GM21723 (cell line): ENCODE results near the gene SLC2A4.
A peak's percentile ranks its signal among the peaks of the same experiment; 100 is the strongest.

Experiments
- ATAC-seq: cut with Tn5 transposase; IDR thresholded peaks from one replicate; pipeline ENCODE4 v1.9.1; 2021; ENCODE audit warnings: mild to moderate bottlenecking, moderate library complexity; ENCODE audit not compliant: unreplicated experiment

SLC2A4 gene

GRCh38 chr17:7246779-7247178 lies 34.7 kb upstream of the SLC2A4 start:
- no peak for ATAC-seq

DNA sequence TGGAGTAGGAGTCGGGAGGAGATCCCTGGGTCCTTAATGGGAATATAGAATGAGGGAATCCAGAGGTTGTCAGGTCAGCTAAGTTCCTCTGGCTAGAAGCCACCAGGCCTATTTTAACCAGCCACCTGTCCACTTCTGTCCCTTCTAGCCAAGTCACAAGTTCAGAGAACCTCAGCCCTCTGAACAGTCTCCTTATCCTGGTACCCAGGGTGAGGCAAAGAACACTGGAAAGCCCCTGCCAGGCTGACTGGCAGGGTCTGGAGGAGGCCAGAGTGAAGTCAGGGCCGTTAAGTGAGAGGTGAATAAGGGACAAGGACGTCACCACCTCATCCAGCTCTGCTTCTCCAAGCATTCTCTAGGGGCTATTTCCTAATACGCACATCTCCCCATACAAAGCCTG lies 32.7 kb upstream of the SLC2A4 start:
- no peak for ATAC-seq

- ATAC-seq: no peak
Measured at GRCh38 chr17:7249214-7249613, 32.3 kb upstream of the SLC2A4 start.

- ATAC-seq: no peak
Measured at GRCh38 chr17:7249830-7250229, 31.7 kb upstream of the SLC2A4 start.

DNA sequence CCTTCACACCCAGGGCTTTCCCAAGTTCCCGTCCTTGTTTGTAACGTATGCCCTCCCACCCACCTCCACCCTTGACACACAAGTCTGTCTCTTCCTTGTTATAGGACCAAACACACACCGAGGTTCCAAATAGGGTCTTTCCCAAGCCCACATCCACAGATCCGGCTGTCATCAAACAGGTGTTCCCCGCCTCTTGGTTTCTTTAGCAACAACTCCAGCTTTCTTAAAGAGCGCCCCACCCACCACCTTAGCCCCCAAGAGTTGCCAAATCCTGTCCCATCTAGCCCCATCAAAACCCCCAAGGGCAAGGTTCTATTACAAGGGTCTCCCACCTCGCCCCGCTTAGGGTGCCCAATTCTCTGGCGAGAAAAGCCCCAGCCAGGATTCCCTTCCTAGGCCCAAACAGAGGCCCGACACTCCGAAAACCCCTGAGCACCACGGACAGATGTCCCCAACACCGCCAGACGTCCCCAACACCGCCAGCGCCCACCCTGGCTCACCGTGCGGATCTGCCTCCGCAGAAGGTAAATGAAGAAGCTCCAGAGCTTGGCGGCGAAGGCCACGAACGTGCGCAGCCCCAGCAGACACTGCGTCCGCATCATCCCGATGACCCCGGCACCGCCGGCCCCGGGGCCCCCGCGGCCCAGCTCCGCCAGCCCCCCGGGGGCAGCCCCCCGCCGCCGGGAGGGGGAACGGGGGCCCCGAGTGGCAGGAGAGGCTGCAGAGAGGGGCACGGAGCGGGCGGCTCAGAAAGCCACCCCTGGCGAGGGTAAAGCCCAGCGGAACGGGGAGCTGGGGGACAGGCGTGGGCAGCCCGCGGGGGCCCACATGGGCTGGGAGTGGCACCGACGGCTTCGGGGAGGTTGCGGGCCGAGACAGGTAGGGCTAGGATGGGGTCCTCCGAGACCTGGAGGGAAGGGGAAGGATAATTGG lies 30.6 kb upstream of the SLC2A4 start:
- peak; percentile 2 for ATAC-seq

- ATAC-seq: peak; percentile 89
Measured at GRCh38 chr17:7251661-7252175, 29.8 kb upstream of the SLC2A4 start, which contains the start of gene CTDNEP1. CTDNEP1 (minus strand) TSS chr17:7251734; CDS start chr17:7251296, 438 bp downstream.

- peak; percentile 52 for ATAC-seq
Measured at GRCh38 chr17:7252176-7253043, 29.1 kb upstream of the SLC2A4 start, which contains the start of gene ELP5. ELP5 (plus strand) TSS chr17:7252215; CDS start chr17:7252551, 336 bp downstream.

GRCh38 chr17:7253082-7253481 lies 28.4 kb upstream of the SLC2A4 start:
- ATAC-seq: no peak

DNA sequence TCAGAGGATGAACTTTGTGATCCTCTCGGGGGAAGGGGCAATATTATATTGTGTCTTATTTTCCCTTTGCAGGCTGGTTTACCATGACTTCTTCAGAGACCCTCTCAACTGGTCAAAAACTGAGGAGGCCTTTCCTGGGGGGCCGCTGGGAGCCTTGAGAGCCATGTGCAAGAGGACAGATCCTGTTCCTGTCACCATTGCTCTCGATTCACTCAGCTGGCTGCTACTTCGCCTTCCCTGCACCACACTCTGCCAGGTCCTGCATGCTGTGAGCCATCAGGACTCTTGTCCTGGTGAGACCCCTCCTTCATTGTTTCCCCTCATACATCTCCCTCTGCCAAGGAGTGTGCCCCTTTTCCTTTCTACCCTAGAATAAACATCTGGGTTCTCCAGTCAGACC lies 27.0 kb upstream of the SLC2A4 start:
- ATAC-seq: no peak

- no peak for ATAC-seq
Measured at GRCh38 chr17:7256766-7257456, 24.6 kb upstream of the SLC2A4 start.

DNA sequence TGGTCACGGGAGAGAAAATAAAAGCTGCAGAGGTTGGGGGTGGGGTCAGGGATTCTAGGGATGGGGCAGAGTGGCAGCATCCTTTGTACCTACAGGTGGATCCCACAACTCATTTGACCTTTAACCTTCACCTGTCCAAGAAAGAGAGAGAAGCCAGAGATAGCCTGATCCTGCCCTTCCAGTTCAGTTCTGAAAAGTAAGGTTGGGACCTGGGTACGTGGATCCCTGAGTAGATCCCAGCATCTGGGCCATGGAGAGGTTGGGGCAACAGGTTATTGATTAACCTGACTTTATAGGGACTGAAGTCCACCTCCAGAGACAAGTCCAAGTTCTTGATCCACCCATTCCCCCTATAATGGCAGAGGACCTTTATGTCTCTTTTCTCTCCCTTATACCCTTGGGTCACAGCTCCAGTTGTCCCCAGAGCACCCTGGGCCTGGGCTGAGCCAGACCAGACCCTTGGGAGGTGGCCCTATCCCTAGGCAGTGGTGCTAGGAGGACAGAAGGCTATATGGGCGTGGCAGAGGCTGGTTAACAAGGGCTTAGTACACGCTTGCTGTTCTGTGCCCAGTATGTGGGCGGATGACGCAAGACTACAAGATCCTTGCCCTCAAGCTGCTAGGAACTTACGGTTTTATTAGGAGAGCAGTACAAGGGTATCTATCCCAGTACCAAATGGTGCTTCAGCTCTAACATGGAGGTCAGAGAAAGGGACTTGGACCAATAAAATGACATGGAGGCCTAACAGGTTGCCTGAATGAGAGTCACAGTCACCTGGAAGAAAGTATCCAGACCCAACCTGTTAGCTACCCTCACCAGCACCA lies 22.6 kb upstream of the SLC2A4 start:
- ATAC-seq: no peak

DNA sequence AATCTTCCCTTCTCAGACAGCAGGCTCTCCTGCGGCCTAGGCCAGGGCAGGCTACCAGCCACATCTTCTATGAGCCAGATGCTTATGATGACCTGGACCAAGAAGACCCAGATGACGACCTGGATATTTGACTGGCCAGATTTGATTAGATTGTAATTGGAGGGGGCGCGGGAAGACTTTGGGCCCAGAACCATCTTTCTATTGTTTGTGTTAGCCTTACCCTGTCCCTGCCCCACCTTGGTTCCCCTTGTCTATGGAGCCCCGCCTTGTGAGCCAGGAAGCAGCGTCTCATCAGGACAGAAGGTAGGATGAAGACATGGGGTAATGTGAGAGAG lies 22.0 kb upstream of the SLC2A4 start:
- ATAC-seq: no peak

DNA sequence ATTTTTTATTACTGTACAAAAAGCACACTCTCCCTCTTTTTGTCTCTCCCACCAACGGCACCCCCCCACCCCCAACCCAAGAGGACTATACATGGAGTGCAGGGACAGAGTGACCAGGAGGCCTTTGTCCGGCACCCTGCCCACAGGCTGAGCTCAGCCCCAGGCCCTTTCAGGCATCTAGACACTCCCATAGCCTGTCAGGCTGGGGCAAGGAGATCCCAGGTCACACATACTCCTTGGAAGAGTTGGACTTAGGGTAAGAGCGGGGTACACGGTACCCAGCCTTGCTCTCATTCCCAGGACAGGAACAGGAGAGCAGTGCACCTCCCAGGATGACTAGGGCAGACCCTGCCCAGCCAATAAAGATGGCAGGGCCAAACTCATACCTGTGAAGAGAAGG lies 21.4 kb upstream of the SLC2A4 start:
- no peak for ATAC-seq

DNA sequence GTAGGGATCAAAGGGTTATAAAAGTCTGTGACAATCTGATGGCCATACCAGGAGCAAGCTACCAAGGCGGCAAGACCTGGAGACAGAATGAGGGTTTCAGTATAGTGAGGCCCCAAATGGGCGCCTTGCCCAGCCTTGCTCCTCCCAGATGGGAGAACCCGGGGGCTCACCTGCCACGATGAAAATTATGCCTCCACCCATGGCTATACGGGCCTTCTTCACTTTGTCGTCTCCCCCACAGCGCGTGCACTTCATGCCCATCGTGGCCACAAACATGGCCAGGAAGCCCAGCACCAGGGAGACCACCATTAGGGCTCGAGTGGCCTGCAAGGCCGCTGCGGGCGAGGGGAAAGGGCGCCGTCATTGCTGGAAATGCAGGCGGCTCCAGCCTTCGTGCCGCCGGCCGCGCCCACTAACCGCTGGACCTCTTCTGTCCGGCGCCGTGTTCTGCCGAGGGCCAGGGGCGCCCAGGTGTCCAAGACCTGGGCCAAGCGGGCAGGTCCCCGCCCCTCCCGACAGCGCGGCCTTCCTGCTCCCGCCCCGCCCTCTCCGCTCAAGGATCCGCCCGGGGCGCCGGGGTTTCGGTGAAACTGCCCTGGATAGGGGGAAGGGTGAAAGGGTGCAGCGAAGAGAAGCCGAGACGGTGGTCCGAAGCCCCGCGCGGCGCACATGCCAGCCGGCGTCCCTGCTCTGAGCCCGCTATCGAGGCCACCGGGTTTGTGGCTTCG lies 20.7 kb upstream of the SLC2A4 start:
- ATAC-seq: no peak

- ATAC-seq: no peak
Measured at GRCh38 chr17:7261379-7262191, 19.9 kb upstream of the SLC2A4 start.

DNA sequence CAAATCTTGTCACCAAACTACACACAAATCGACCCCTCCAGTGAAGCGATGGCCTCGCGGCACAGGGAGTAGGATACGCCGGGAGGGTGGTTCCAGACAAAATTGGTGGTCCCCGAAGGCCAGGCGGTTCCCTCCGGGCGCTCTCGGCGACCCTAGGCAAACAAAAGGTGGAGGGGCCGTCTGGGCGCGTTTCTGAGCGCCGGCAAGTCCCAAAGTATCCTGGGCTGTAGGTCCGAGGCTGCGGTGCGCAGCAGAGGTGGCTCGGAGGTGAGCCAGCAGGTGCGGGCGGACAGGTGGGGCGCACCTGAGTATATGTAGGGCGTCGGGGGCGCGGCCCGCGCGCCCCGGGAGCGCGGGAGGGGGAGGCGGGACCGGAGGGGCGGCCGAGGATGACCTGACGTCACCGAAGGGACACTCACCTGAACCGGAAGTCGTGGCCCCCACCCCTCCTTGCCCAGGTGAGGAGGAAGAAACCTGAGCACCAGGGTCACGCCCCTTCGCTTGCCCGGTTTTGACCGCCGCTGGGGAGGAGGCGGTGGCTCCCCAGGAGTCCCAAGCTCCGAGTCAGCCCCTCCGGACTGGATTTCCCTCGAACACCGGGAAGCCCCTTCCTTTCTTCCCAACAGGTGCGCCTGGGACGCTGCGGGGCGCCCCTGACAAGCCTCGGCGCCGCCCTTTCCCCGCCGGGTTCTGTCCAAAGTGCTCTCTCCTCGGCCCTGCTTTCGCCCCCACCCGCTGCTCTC lies 19.2 kb upstream of the SLC2A4 start, which contains the start of gene CLDN7:
Gene CLDN7, minus strand, starts transcription at position 287 of the 743 bp plus-strand sequence. CDS start 435 bp downstream, outside the sequence.
- ATAC-seq: no peak

- ATAC-seq: no peak
Measured at GRCh38 chr17:7262935-7263800, 18.4 kb upstream of the SLC2A4 start.
